Right lobe of liver (tissue), 4 donors: ENCODE data around the gene TRAPPC3L.

ENCODE experiments used
- CTCF ChIP-seq, 4 donors: fragments of 200-600 bp in 3 of 4; fragments of 450-650 bp in 1 of 4; IDR thresholded peaks; one replicate each; pipeline versions ENCODE4 v1.5.1 to v1.8.0; 2016 to 2022; ENCODE audit warnings: antibody characterized with exemption in 4 of 4, mild to moderate bottlenecking in 2 of 4
- POLR2A ChIP-seq: fragments of 450-650 bp; IDR thresholded peaks from one replicate; pipeline ENCODE4 v1.6.1; 2017; ENCODE audit warnings: antibody characterized with exemption, mild to moderate bottlenecking
- donor health status: DM: no; HTN: no; CAD: no.
- donor health status: DM: no; HTN: no; CAD: no.
- donor health status: DM: no; HTN: yes; CAD: no.

GRCh38 chr6:116507324-116507723 is 38.2 kb downstream of the TRAPPC3L start:
- TF ChIP-seq CTCF (IDR thresholded peaks at IDR 0.05): no peak
- TF ChIP-seq POLR2A: no peak
